GM10248 (cell line): Measurements from ENCODE around the gene NOTCH1.
"Not testable (repeated sequence)": the region's sequence is repeated elsewhere in the genome, so short reads cannot be mapped to it uniquely, and the experiment has no call there.

Experiments used
- CTCF ChIA-PET: fragments of 300-600 bp; sonication (Branson Sonifier 250); formaldehyde crosslinking; extraction: SDS; loops from one replicate; lab custom pipeline; 2021; ENCODE audit warnings: antibody characterized with exemption; lab: Yijun Ruan, JAX
- POLR2A ChIA-PET: fragments of 350-650 bp; sonication (Branson Sonifier 250); formaldehyde crosslinking; extraction: SDS; loops from one replicate; lab custom pipeline; 2020; ENCODE audit warnings: antibody characterized with exemption; lab: Yijun Ruan, JAX
- DNase-seq: peaks from one replicate; pipeline ENCODE4 v3.0.0; 2012; ENCODE audit errors: extremely low spot score
- CTCF ChIP-seq: IDR thresholded peaks from 2 replicates; pipeline ENCODE4 v1.5.1; 2012; ENCODE audit warnings: mild to moderate bottlenecking, low read depth; ENCODE audit errors: extremely low read depth, missing control alignments, control extremely low read depth

NOTCH1 gene

GRCh38 chr9:136560586-136560985 lies 14.7 kb upstream of the NOTCH1 start:
- ChIA-PET POLR2A (no interaction called here), CTCF (interaction anchor here (1.5 kb wide), 1 partner anchor 13 kb away, joined by 3 read pairs; no protein-coding TSS in a partner anchor)
- DNase-seq: no peak
- TF ChIP-seq CTCF: no peak

- CTCF ChIA-PET, POLR2A ChIA-PET: not testable (repeated sequence)
These were observed 13.5 kb upstream of the NOTCH1 start for GRCh38 chr9:136559371-136559770.

GRCh38 chr9:136558846-136559245 lies 13.0 kb upstream of the NOTCH1 start:
- CTCF ChIA-PET, DNase-seq, POLR2A ChIA-PET: not testable (repeated sequence)

More at GRCh38 chr9:136559371-136559770, 13.5 kb upstream of the NOTCH1 start:
- DNase-seq: not testable (repeated sequence)

GRCh38 chr9:136558373-136558772 lies 12.5 kb upstream of the NOTCH1 start:
- DNase-seq: no peak
- ChIA-PET POLR2A (interaction anchor here (0.8 kb wide), 1 partner anchor 30 kb away, joined by 3 read pairs; no protein-coding TSS in a partner anchor), CTCF (interaction anchor here (0.8 kb wide), 1 partner anchor 11 kb away, joined by 3 read pairs; no protein-coding TSS in a partner anchor)
- TF ChIP-seq CTCF: no peak

- ChIA-PET CTCF (interaction anchor here (0.6 to 1.5 kb wide), 2 partner anchors 69 to 72 kb away, joined by 3 read pairs; no protein-coding TSS in a partner anchor), POLR2A (no interaction called here)
- no peak for DNase-seq
- TF ChIP-seq CTCF: no peak
These were observed 11.2 kb upstream of the NOTCH1 start for GRCh38 chr9:136557036-136557435.

GRCh38 chr9:136556166-136556565 lies 10.3 kb upstream of the NOTCH1 start:
- no peak for DNase-seq
- POLR2A ChIA-PET: no interaction called here
- TF ChIP-seq CTCF: no peak
- CTCF ChIA-PET: interaction anchor here (0.6 to 1.5 kb wide), 2 partner anchors 68 to 71 kb away, joined by 3 read pairs; no protein-coding TSS in a partner anchor

GRCh38 chr9:136554870-136555269 lies 9.0 kb upstream of the NOTCH1 start:
- ChIA-PET CTCF (interaction anchor here (1.3 kb wide), 1 partner anchor 10 kb away, joined by 7 read pairs; no protein-coding TSS in a partner anchor), POLR2A (no interaction called here)
- DNase-seq: no peak
- TF ChIP-seq CTCF: no peak

- TF ChIP-seq CTCF: no peak
- DNase-seq: no peak
- ChIA-PET CTCF (no interaction called here), POLR2A (no interaction called here)
These were observed 7.7 kb upstream of the NOTCH1 start for GRCh38 chr9:136553581-136553980.
